Activated CD8-positive, alpha-beta memory T cell treated with anti-CD3 and anti-CD28 coated beads for 48 hours (primary cell): ENCODE measurements around the gene KIAA0930.

Experiments
- DNase-seq, 3 experiments: peaks; one replicate each; pipeline ENCODE4 v3.0.0-alpha.2; 2020; ENCODE audit warnings: low read depth in 2 of 3, low spot score in 2 of 3

Gene KIAA0930

DNA sequence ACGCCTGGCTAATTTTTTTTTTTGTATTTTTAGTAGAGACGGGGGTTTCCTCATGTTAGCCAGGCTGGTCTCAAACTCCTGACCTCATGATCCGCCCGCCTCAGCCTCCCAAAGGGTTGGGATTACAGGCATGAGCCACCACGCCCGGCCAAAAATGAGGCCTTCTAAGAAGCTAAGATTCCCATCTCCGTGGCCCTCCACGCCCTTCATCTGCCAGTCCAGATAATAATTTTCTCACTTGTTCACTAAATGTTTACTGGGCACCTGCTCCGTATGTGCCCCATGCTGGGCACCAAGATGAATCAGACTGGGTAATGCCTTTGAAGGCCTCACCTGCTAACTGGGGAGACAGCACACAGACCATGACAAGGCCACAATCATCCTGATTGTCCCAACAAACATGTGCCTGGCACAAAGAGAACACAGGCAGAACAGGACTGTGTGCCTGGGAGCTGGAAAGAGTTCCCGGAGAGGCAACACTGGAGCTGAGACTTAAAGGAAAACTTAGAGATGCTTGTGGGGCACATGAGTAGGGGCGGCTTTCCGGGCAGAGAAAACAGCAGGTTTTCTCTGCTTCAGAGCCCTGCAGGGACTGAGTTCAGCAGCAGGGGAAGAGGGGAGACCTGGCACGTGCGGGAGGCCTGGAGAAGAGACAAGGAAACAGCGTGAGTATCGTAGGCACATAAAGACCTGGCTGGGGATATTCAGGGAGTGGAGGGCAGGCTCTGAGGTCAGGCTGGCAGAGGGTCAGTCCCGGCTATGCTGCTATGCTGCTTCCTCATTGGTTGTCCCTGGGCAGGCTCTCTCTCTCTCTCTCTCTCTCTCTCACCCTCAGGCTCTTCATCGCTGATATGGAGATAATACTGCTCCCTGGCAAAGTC is 2.4 kb downstream of the KIAA0930 start:
- no peak for DNase-seq

DNA sequence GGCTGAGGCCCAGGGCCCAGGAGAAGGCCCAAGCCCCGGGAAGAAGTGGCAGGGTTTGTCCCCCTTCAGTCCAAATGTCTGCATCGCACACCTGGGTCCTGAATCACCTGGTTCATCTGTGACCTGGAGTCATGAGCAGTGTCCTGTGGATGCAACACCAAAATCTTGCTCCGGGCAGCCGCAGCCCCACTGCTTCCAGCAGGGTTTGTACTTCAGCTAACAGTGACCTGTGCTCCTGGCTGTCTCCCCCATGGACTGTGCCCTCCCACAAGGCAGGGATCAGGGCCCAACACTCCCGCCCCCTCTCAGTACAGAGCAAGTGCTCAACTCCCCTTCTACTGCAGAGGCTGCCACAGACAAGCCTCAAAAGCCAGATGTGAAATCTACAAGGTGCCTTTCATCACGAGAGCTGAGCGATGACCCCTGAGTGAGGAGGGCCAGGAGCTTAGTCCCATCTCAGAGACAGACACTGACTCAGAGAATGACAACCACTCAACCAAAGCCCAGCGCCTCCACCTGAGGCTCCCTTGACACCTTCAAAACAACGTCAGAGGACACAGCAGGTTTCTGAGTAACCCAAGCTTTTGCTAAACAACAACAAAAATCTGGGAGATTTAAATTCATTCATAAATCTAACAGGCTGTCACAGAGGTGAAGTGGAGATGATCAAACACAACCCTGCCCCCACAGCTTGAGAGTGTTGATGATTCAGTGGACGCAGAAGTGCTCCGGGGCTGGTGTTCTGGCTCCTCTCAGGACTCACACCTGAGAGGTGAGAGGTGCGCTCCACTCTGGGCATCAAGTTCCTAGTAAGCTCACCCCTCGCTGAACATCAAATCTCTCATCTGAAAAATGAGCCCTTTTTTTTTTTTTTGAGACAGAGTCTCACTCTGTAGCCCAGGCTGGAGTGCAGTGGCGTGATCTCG is 3.4 kb downstream of the KIAA0930 start:
- no peak for DNase-seq

- no peak for DNase-seq
Measured at GRCh38 chr22:45235851-45236342, 4.8 kb downstream of the KIAA0930 start.

DNA sequence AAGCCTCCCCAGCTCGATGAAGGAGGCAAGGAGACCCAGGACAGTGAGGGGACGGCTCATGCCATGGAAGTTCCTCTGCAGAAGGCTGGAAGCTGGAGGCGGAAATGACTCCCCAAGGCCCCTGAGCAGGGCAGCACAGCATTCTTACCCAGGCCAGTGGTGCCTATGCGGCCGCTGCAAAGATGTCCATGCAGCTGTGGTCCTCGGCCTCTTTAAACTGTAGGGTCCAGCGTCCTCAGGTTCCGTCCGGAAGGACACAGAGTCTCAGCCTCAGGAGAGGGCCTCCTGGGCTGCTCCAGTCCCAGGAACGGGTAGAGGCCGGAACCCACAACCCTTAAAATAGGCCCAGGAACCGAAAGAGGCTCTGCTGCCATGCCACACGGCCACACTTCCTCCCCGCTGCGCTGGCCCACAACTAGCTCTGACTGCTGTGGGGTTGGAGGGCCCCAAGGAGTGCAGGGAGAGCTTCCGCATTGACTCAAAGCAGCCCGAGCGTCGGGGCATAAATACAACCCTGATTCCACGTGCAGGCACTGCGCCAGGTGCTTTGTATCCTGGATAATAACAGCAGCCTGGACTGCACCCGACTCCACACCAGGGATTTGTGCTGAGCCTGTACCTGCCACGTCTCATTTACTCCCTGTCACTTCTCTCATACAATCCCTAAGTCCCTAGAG is 5.5 kb downstream of the KIAA0930 start:
- no peak for DNase-seq

DNA sequence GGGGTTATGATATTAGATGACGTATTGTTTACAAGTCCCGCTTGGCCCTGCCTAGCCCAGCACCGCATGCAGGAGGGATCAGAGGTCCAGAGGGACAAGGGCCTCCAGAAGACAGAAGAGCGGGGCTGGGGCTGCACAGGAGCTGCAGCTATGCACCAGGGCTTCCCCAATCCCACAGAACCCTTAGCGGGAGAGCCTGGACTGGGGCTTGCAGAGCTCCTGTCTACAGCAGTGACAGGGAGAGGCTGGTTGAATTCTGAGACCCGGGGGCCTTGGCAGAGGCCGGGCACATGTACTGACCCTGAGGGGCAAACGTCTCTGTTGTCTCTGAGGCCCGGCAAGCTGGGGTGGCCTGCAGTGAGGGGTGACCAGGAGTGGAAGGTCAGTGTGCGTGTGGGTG is 6.9 kb downstream of the KIAA0930 start:
- no peak for DNase-seq

- no peak for DNase-seq
Measured at GRCh38 chr22:45233386-45233785, 7.3 kb downstream of the KIAA0930 start.

DNA sequence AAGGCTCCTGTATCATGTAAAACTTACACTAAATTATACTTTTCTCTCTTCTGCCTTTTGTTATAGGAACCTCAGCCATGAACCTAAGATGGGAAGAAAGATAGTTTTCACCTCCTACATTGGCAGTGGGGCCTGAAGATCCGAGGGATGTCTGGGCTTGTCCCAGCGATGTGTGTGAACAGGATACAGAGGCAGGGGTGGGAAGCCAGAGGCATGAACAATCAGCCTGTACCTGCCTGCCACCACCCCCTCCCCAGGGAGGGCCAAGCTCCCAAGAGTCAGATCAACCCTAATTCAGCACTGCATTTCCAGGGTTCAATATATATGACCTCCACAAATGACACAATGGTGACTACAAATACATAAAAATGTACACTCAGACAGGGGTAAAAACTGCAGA is 9.4 kb downstream of the KIAA0930 start:
- no peak for DNase-seq

DNA sequence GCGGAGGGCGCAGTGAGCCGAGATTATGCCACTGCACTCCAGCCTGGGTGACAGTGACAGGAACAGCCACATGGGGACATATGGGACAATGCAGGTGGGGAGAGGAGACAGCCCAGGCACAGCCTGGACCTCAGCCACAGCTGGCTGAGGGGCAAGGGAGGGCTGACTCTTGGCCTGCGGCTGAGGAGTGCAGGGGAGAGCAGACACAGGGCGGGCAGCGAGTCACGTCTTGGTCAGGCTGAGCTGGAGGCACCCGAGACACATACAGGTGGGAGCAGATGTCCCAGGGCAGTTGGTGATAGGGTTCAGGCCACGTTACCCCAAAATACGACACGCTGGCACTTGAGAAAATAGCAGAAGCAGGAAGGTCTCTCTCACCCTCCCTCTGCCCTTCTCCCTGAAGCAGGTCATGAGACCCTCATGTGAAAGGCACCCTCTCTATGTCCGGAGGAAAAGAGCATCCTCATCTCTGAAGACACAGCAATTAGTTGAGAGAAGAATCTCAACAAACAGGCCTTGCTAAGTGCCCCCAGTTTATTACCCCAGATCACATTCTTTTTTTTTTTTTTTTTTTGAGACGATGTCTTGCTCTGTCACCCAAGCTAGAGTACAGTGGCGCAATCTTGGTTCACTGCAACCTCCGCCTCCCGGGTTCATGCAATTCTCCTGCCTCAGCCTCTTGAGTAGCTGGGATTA is 10.5 kb downstream of the KIAA0930 start:
- no peak for DNase-seq

GRCh38 chr22:45229181-45229580 is 11.5 kb downstream of the KIAA0930 start:
- no peak for DNase-seq

DNA sequence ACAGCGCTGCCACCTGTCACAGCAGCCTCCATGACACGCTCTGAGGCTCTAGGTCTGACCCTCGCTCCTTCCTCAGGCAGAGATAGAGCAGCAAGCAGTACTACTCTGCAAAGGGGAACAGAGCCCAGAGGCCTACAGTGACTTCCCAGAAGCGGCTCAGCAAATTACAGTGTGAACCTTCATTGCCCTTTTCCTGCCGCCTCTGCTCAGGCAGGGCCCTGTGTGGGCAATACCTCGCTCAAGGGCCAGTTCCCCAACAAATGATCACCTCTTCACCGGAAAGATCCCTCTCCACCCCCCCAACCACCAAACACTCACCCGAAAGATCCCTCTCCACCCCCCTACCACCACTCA is 12.3 kb downstream of the KIAA0930 start:
- DNase-seq = no peak

- DNase-seq = no peak
Measured at GRCh38 chr22:45227645-45228400, 12.9 kb downstream of the KIAA0930 start.

GRCh38 chr22:45226503-45227186 is 14.0 kb downstream of the KIAA0930 start:
- no peak for DNase-seq

GRCh38 chr22:45225732-45226502 is 14.8 kb downstream of the KIAA0930 start:
- DNase-seq = no peak

- no peak for DNase-seq
Measured at GRCh38 chr22:45224988-45225731, 15.5 kb downstream of the KIAA0930 start.

- no peak for DNase-seq
Measured at GRCh38 chr22:45224331-45224730, 16.4 kb downstream of the KIAA0930 start.

- no peak for DNase-seq
Measured at GRCh38 chr22:45223304-45224117, 17.2 kb downstream of the KIAA0930 start.

GRCh38 chr22:45221201-45221600 is 19.5 kb downstream of the KIAA0930 start:
- DNase-seq = no peak
